ENCODE measurements around the gene TTC39C. TPM values are rescaled to one million over a fixed set of nuclear protein-coding genes. Genes with fewer than 3 reads are reported as not detected.

TTC39C gene
- polyA plus RNA-seq, 3 donors, result 4.3 to 29.5 (median 8.3) TPM

- intact Hi-C loops (cut with micrococcal nuclease), result no loop called here
- H3K79me2 ChIP-seq (ENCODE audit: insufficient read depth, low read length), result peaks cover 34% of the 10 kb centered on the region
Measured at GRCh38 chr18:24068945-24069693, 54.6 kb downstream of the TTC39C start.

GRCh38 chr18:24071029-24071428, 56.5 kb downstream of the TTC39C start:
- H3K27me3 ChIP-seq (ENCODE audit: control insufficient read depth in 2 of 2, insufficient read depth in 2 of 2, low read length in 2 of 2), result no peaks in the 10 kb centered on the region
- H3K27me3 Mint-ChIP-seq (ENCODE audit: low read depth in 3 of 3), result no peaks in the 10 kb centered on the region
- no peak overlapping the region for H2AFZ ChIP-seq (ENCODE audit: insufficient read depth, low read depth, low read length, poor library complexity, severe bottlenecking)
- H3K4me1 ChIP-seq (ENCODE audit: control insufficient read depth in 1 of 2, insufficient read depth in 2 of 2, low read length in 2 of 2), result peaks cover 3 to 4% of the 10 kb centered on the region in 2 donors
- peaks cover 16% of the 10 kb centered on the region for H3K79me2 ChIP-seq (ENCODE audit: insufficient read depth, low read length)
- H3K4me2 ChIP-seq (replicated peaks; ENCODE audit: extremely low read depth, low read length, poor library complexity, severe bottlenecking), result no peak overlapping the region
- H3K4me3 Mint-ChIP-seq, result no peak overlapping the region
- H3K27ac ChIP-seq (ENCODE audit: low read depth in 1 of 2, low read length in 2 of 2), result no peak overlapping the region
- peaks cover 64 to 70% of the 10 kb centered on the region in 2 donors for H3K36me3 Mint-ChIP-seq
- H3K4me3 ChIP-seq (replicated peaks in 1 of 3; ENCODE audit: low read depth in 2 of 3, low read length in 3 of 3), result no peak overlapping the region
- 93% methylated on average over 6 of the region's 9 CpGs for WGBS (ENCODE audit: insufficient coverage)
- DNase-seq, result no peak
- H3K9ac ChIP-seq (ENCODE audit: insufficient read depth, low read length, poor library complexity, severe bottlenecking), result no peak overlapping the region
- no peak overlapping the region for H3K27ac Mint-ChIP-seq
- H4K20me1 ChIP-seq (ENCODE audit: insufficient read depth, low read length), result peaks cover 2% of the 10 kb centered on the region
- H3K9me3 ChIP-seq (replicated peaks in 1 of 2; ENCODE audit: control insufficient read depth in 1 of 2, insufficient read depth in 1 of 2, low read length in 2 of 2), result no peaks in the 10 kb centered on the region
- TF ChIP-seq, protein P1, sequence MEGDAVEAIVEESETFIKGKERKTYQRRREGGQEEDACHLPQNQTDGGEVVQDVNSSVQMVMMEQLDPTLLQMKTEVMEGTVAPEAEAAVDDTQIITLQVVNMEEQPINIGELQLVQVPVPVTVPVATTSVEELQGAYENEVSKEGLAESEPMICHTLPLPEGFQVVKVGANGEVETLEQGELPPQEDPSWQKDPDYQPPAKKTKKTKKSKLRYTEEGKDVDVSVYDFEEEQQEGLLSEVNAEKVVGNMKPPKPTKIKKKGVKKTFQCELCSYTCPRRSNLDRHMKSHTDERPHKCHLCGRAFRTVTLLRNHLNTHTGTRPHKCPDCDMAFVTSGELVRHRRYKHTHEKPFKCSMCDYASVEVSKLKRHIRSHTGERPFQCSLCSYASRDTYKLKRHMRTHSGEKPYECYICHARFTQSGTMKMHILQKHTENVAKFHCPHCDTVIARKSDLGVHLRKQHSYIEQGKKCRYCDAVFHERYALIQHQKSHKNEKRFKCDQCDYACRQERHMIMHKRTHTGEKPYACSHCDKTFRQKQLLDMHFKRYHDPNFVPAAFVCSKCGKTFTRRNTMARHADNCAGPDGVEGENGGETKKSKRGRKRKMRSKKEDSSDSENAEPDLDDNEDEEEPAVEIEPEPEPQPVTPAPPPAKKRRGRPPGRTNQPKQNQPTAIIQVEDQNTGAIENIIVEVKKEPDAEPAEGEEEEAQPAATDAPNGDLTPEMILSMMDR (IDR thresholded peaks at IDR 0.05), result no peak
- peaks cover 6% of the 10 kb centered on the region for H3K4me1 Mint-ChIP-seq
- peaks cover 50 to 82% of the 10 kb centered on the region in 2 donors for H3K36me3 ChIP-seq (replicated peaks in 1 of 2; ENCODE audit: control insufficient read depth in 1 of 2, insufficient read depth in 2 of 2, low read length in 2 of 2)
- intact Hi-C loops (cut with micrococcal nuclease), result no loop called here
- no peaks in the 10 kb centered on the region for H3K9me3 Mint-ChIP-seq

More at GRCh38 chr18:24068945-24069693, 54.6 kb downstream of the TTC39C start:
- Histone ChIP-seq H3K4me3 (replicated peaks in 1 of 3; ENCODE audit: low read depth in 2 of 3, low read length in 3 of 3) (no peak overlapping the region), H3K4me1 (ENCODE audit: control insufficient read depth in 1 of 2, insufficient read depth in 2 of 2, low read length in 2 of 2) (peaks cover 9 to 11% of the 10 kb centered on the region in 2 donors), H4K20me1 (ENCODE audit: insufficient read depth, low read length) (peaks cover 15% of the 10 kb centered on the region), H2AFZ (ENCODE audit: insufficient read depth, low read depth, low read length, poor library complexity, severe bottlenecking) (no peak overlapping the region), H3K27me3 (ENCODE audit: control insufficient read depth in 2 of 2, insufficient read depth in 2 of 2, low read length in 2 of 2) (no peaks in the 10 kb centered on the region), H3K4me2 (replicated peaks; ENCODE audit: extremely low read depth, low read length, poor library complexity, severe bottlenecking) (no peak overlapping the region), H3K36me3 (replicated peaks in 1 of 2; ENCODE audit: control insufficient read depth in 1 of 2, insufficient read depth in 2 of 2, low read length in 2 of 2) (peaks cover 47 to 78% of the 10 kb centered on the region in 2 donors), H3K9me3 (replicated peaks in 1 of 2; ENCODE audit: control insufficient read depth in 1 of 2, insufficient read depth in 1 of 2, low read length in 2 of 2) (no peaks in the 10 kb centered on the region), H3K27ac (ENCODE audit: low read depth in 1 of 2, low read length in 2 of 2) (no peak overlapping the region), H3K9ac (ENCODE audit: insufficient read depth, low read length, poor library complexity, severe bottlenecking) (no peak overlapping the region)
- Mint-ChIP-seq H3K36me3 (peaks cover 56 to 58% of the 10 kb centered on the region in 2 donors), H3K27ac (no peak overlapping the region), H3K27me3 (ENCODE audit: low read depth in 3 of 3) (no peaks in the 10 kb centered on the region), H3K4me1 (peaks cover 18% of the 10 kb centered on the region), H3K9me3 (no peaks in the 10 kb centered on the region), H3K4me3 (no peak overlapping the region)
- TF ChIP-seq, protein P1 (IDR thresholded peaks at IDR 0.05), result no peak
- 91% methylated on average over 5 of the region's 7 CpGs for WGBS (ENCODE audit: insufficient coverage)
- DNase-seq, result no peak

All from CD14-positive monocyte (primary cell).